GM12878 (cell line): ENCODE measurements around the gene MAGI1. TPM values are rescaled to one million over a fixed set of nuclear protein-coding genes. Genes with fewer than 3 reads are reported as not detected.

Experiments
- ATAC-seq: fragments of 200-7000 bp; cut with Tn5 transposase; 3 replicates; pipeline ENCODE4 v1.9.1; 2020; ENCODE audit warnings: mild to moderate bottlenecking, moderate library complexity
- BruUV-seq: library from RNA; stranded (reverse); fragments of 400-500 nt; replicated peaks from 2 replicates; lab custom pipeline; 2021; lab: Mats Ljungman, UMichigan
- CTCF ChIA-PET: fragments of 300-600 bp; sonication (Branson Sonifier 250); formaldehyde crosslinking; extraction: SDS; loops from one replicate; lab custom pipeline; 2021; ENCODE audit warnings: inconsistent platforms; lab: Yijun Ruan, JAX
- POLR2A ChIA-PET: fragments of 350-600 bp; formaldehyde crosslinking; extraction: SDS; loops from one replicate; lab custom pipeline; 2021; ENCODE audit warnings: inconsistent platforms; lab: Charles Lee
- RAD21 ChIA-PET: fragments of 300-600 bp; sonication (Branson Sonifier 250); formaldehyde crosslinking; loops from one replicate; lab custom pipeline; 2023; ENCODE audit warnings: antibody characterized with exemption; ENCODE audit not compliant: unreplicated experiment; lab: Charles Lee
- SMC1A ChIA-PET: fragments of 300-600 bp; sonication (Branson Sonifier 250); formaldehyde crosslinking; loops from one replicate; lab custom pipeline; 2023; ENCODE audit not compliant: unreplicated experiment, uncharacterized antibody; lab: Charles Lee
- DNase-seq: peaks from one replicate; pipeline ENCODE4 v3.0.0-alpha.2; 2011; ENCODE audit warnings: low read depth, low spot score
- FAIRE-seq: peaks from 3 replicates; lab custom pipeline; 2011; peaks lifted over from hg19 to GRCh38; lab: Jason Lieb, UNC
- H2AFZ ChIP-seq: 2 replicates; pipeline ENCODE4 v1.6.0; 2011; ENCODE audit warnings: low read depth, low read length, control low read depth; ENCODE audit not compliant: control insufficient read depth
- H3K27ac ChIP-seq: 2 replicates; pipeline ENCODE4 v1.5.1; 2011; ENCODE audit warnings: control low read depth; ENCODE audit not compliant: control insufficient read depth, insufficient read depth
- H3K27me3 ChIP-seq, 2 experiments: replicated peaks in 1 of 2; 2 replicates each; pipeline versions ENCODE4 v1.6.0 to v1.6.1; 2011; ENCODE audit warnings: low read length in 1 of 2; ENCODE audit not compliant: control insufficient read depth in 2 of 2, insufficient read depth in 2 of 2
- H3K36me3 ChIP-seq, 2 experiments: 2 replicates each; pipeline ENCODE4 v1.5.1; 2011; ENCODE audit warnings: low read length in 1 of 2; ENCODE audit not compliant: control insufficient read depth in 2 of 2, insufficient read depth in 2 of 2
- H3K4me1 ChIP-seq: 2 replicates; pipeline ENCODE4 v1.6.1; 2011; ENCODE audit warnings: mild to moderate bottlenecking, low read length, moderate library complexity, mixed read lengths; ENCODE audit not compliant: control insufficient read depth, insufficient read depth
- H3K4me2 ChIP-seq: 2 replicates; pipeline ENCODE4 v1.6.0; 2011; ENCODE audit warnings: control low read depth; ENCODE audit not compliant: control insufficient read depth, insufficient read depth
- H3K4me3 ChIP-seq: fragments of 200-600 bp; sonication (generic); 2 replicates; pipeline ENCODE4 v1.5.1; 2016
- H3K79me2 ChIP-seq: 2 replicates; pipeline ENCODE4 v1.6.0; 2011; ENCODE audit warnings: low read length; ENCODE audit not compliant: control insufficient read depth, insufficient read depth
- H3K9ac ChIP-seq: 2 replicates; pipeline ENCODE4 v1.8.0; 2011; ENCODE audit warnings: low read length, control low read depth, mixed read lengths; ENCODE audit not compliant: control insufficient read depth, insufficient read depth
- H3K9me3 ChIP-seq: replicated peaks from 3 replicates; pipeline ENCODE4 v1.5.1; 2011; ENCODE audit warnings: mild to moderate bottlenecking, low read length; ENCODE audit not compliant: control insufficient read depth, insufficient read depth
- H4K20me1 ChIP-seq: 2 replicates; pipeline ENCODE4 v1.6.0; 2011; ENCODE audit not compliant: control insufficient read depth, insufficient read depth
- ATF7 ChIP-seq: fragments of 450-650 bp; IDR thresholded peaks from 2 replicates; pipeline ENCODE4 v1.6.1; 2016; ENCODE audit warnings: low read depth, mild to moderate bottlenecking
- CREM ChIP-seq: IDR thresholded peaks from 2 replicates; pipeline ENCODE4 v1.6.1; 2014; ENCODE audit warnings: antibody characterized with exemption, low read depth
- EED ChIP-seq: sonication (generic); IDR thresholded peaks from 2 replicates; pipeline ENCODE4 v1.6.1; 2016; ENCODE audit warnings: antibody characterized with exemption, low read depth
- GATAD2B ChIP-seq: fragments of 450-650 bp; conservative IDR thresholded peaks from 2 replicates; pipeline ENCODE4 v1.6.1; 2017; ENCODE audit warnings: low read depth, mild to moderate bottlenecking, moderate library complexity
- MEF2B ChIP-seq: fragments of 450-650 bp; IDR thresholded peaks from 2 replicates; pipeline ENCODE4 v1.6.1; 2018; ENCODE audit warnings: mild to moderate bottlenecking, moderate library complexity; ENCODE audit not compliant: partially characterized antibody, poor library complexity, severe bottlenecking
- MTA3 ChIP-seq: IDR thresholded peaks from 2 replicates; pipeline ENCODE4 v1.6.1; 2012; ENCODE audit warnings: low read length, inconsistent platforms, borderline replicate concordance
- PML ChIP-seq: IDR thresholded peaks from 2 replicates; pipeline ENCODE4 v1.6.1; 2012; ENCODE audit warnings: low read length, inconsistent platforms
- RAD51 ChIP-seq: fragments of 450-650 bp; IDR thresholded peaks from 2 replicates; pipeline ENCODE4 v1.6.1; 2016; ENCODE audit warnings: moderate library complexity, mild to moderate bottlenecking, inconsistent platforms
- SIN3A ChIP-seq: IDR thresholded peaks from 2 replicates; pipeline ENCODE4 v1.6.1; 2012; ENCODE audit warnings: low read depth, low read length, improper control_type of control experiment
- SIX5 ChIP-seq: IDR thresholded peaks from 2 replicates; pipeline ENCODE4 v1.6.1; 2011; ENCODE audit warnings: mild to moderate bottlenecking, low read depth, low read length, moderate library complexity; ENCODE audit not compliant: severe bottlenecking
- SMAD1 ChIP-seq: fragments of 450-650 bp; IDR thresholded peaks from 2 replicates; pipeline ENCODE4 v1.6.1; 2018; ENCODE audit warnings: mild to moderate bottlenecking, low read depth; ENCODE audit not compliant: partially characterized antibody
- TAF1 ChIP-seq: IDR thresholded peaks from 2 replicates; pipeline ENCODE4 v1.6.1; 2011; ENCODE audit warnings: mild to moderate bottlenecking, low read depth, low read length, borderline replicate concordance
- WGBS: methylation state at CpG from one replicate; pipeline ENCODE4 v1.1.6; 2016; ENCODE audit warnings: low lambda C conversion rate; ENCODE audit not compliant: insufficient replicate concordance, insufficient coverage; ENCODE audit errors: missing lambda C conversion rate; 5-methylcytosine and 5-hydroxymethylcytosine counted together
- in situ Hi-C: fragments of 300-500 bp; cut with MboI; formaldehyde crosslinking; loops from 9 replicates; pipeline ENCODE4 v1.14.3; 2018; ENCODE audit warnings: mixed read lengths
- intact Hi-C: fragments of 100-400 bp; cut with micrococcal nuclease; formaldehyde crosslinking; loops from one replicate; pipeline ENCODE4 v1.14.2; 2022; ENCODE audit not compliant: unreplicated experiment
- polyA plus RNA-seq, 11 experiments: library from polyadenylated mRNA; depleted of rRNA in 4 of 11; unstranded in 6 of 11; stranded (reverse) in 5 of 11; fragments of >200 nt; fragmentation: Nextera tagmentation in 4 of 11; fragmentation: Illumina TruSeq in 1 of 11; extraction: Ambion mirVana in 4 of 11; extraction: Trizol in 1 of 11; gene quantifications; 1 replicate in 1 of 11; 2 replicates in 10 of 11; pipeline versions ENCODE4 v1.2.1 to v1.2.3, GENCODE V29; 2011 to 2016; ENCODE audit warnings: inconsistent platforms in 2 of 11, missing spikeins in 2 of 11, low read depth in 1 of 11
- total RNA-seq, 4 experiments: library from RNA; depleted of rRNA in 3 of 4; stranded (reverse); fragments of >200 nt in 3 of 4; fragmentation: Illumina TruSeq in 1 of 4; extraction: Trizol in 1 of 4; gene quantifications; 2 replicates each; pipeline versions ENCODE4 v1.2.1 to v1.2.3, GENCODE V29; 2013 to 2021
- TF ChIP-seq, protein P1 (sequence below): IDR thresholded peaks from 2 replicates; pipeline ENCODE4 v1.6.1; 2012; ENCODE audit warnings: low read length, inconsistent platforms
- TF ChIP-seq, protein P2 (sequence below): fragments of 450-650 bp; IDR thresholded peaks from 2 replicates; pipeline ENCODE4 v1.6.1; 2017; ENCODE audit warnings: mild to moderate bottlenecking
- TF ChIP-seq, protein P3 (sequence below): fragments of 450-650 bp; IDR thresholded peaks from 2 replicates; pipeline ENCODE4 v1.6.1; 2017; ENCODE audit warnings: mild to moderate bottlenecking, low read depth, inconsistent platforms; ENCODE audit not compliant: poor library complexity, severe bottlenecking
- TF ChIP-seq, protein P4 (sequence below): IDR thresholded peaks from 2 replicates; pipeline ENCODE4 v1.6.1; 2011; ENCODE audit warnings: low read depth, mild to moderate bottlenecking, low read length, moderate library complexity, borderline replicate concordance; ENCODE audit errors: extremely low read depth
- TF ChIP-seq, protein P5 (sequence below): fragments of 450-650 bp; IDR thresholded peaks from 2 replicates; pipeline ENCODE4 v1.6.1; 2018; ENCODE audit warnings: mild to moderate bottlenecking, low read depth, moderate library complexity; ENCODE audit not compliant: partially characterized antibody

The MAGI1 gene
- total and polyA plus RNA-seq, 10 of the 15 experiments (the other 5 are each of a cell fraction or from before 2014, with no cell fraction given): 0.02 to 3.3 (median 0.29) TPM; not detected in 1

DNA sequence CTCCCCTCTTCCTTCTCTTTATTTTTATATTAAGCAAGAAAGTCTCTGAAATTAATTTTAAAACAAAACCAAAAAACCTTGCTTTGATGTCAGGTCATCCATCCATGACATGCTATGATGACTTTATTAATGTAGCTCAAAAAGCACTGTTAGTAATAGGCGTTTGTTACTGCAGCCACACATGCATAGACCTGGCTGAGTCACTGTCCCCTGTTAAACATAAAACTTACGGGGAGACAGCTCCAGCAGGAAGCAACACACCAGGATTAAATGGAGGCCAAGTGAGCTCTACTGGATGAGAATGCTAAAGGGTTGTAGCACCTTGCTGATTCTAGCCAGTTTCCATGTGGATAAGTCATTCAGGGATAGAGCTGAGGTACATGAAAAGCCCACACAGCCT lies 661.1 kb downstream of the MAGI1 start:
- H2AFZ ChIP-seq: no peak overlapping the region
- H3K36me3 ChIP-seq: no peaks in the 10 kb centered on the region
- in situ Hi-C loops (no loop called here), intact Hi-C loops (no loop called here)
- H4K20me1 ChIP-seq: no peaks in the 10 kb centered on the region
- H3K79me2 ChIP-seq: no peaks in the 10 kb centered on the region
- ChIA-PET RAD21 (no interaction called here), POLR2A (no interaction called here), CTCF (no interaction called here), SMC1A (no interaction called here)
- H3K4me3 ChIP-seq: no peak overlapping the region
- ATAC-seq (no peak), FAIRE-seq (no peak), DNase-seq (no peak)
- no TSS peak for BruUV-seq
- H3K27ac ChIP-seq: no peak overlapping the region
- H3K9me3 ChIP-seq: no peaks in the 10 kb centered on the region
- no peaks in the 10 kb centered on the region for H3K27me3 ChIP-seq
- 42% methylated on average over 2 of the region's 2 CpGs for WGBS
- no peak overlapping the region for H3K4me2 ChIP-seq
- no peak overlapping the region for H3K9ac ChIP-seq
- no peaks in the 10 kb centered on the region for H3K4me1 ChIP-seq
- TF ChIP-seq SIN3A: no peak
- TF ChIP-seq, protein P1, sequence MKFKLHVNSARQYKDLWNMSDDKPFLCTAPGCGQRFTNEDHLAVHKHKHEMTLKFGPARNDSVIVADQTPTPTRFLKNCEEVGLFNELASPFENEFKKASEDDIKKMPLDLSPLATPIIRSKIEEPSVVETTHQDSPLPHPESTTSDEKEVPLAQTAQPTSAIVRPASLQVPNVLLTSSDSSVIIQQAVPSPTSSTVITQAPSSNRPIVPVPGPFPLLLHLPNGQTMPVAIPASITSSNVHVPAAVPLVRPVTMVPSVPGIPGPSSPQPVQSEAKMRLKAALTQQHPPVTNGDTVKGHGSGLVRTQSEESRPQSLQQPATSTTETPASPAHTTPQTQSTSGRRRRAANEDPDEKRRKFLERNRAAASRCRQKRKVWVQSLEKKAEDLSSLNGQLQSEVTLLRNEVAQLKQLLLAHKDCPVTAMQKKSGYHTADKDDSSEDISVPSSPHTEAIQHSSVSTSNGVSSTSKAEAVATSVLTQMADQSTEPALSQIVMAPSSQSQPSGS: no peak
- no peak for TF ChIP-seq SMAD1
- TF ChIP-seq, protein P2, sequence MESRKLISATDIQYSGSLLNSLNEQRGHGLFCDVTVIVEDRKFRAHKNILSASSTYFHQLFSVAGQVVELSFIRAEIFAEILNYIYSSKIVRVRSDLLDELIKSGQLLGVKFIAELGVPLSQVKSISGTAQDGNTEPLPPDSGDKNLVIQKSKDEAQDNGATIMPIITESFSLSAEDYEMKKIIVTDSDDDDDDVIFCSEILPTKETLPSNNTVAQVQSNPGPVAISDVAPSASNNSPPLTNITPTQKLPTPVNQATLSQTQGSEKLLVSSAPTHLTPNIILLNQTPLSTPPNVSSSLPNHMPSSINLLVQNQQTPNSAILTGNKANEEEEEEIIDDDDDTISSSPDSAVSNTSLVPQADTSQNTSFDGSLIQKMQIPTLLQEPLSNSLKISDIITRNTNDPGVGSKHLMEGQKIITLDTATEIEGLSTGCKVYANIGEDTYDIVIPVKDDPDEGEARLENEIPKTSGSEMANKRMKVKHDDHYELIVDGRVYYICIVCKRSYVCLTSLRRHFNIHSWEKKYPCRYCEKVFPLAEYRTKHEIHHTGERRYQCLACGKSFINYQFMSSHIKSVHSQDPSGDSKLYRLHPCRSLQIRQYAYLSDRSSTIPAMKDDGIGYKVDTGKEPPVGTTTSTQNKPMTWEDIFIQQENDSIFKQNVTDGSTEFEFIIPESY: no peak
- TF ChIP-seq PML: no peak
- no peak for TF ChIP-seq GATAD2B
- TF ChIP-seq ATF7: no peak
- no peak for TF ChIP-seq MEF2B
- no peak for TF ChIP-seq MTA3
- TF ChIP-seq TAF1: no peak
- TF ChIP-seq, protein P3, sequence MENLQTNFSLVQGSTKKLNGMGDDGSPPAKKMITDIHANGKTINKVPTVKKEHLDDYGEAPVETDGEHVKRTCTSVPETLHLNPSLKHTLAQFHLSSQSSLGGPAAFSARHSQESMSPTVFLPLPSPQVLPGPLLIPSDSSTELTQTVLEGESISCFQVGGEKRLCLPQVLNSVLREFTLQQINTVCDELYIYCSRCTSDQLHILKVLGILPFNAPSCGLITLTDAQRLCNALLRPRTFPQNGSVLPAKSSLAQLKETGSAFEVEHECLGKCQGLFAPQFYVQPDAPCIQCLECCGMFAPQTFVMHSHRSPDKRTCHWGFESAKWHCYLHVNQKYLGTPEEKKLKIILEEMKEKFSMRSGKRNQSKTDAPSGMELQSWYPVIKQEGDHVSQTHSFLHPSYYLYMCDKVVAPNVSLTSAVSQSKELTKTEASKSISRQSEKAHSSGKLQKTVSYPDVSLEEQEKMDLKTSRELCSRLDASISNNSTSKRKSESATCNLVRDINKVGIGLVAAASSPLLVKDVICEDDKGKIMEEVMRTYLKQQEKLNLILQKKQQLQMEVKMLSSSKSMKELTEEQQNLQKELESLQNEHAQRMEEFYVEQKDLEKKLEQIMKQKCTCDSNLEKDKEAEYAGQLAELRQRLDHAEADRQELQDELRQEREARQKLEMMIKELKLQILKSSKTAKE: no peak
- TF ChIP-seq, protein P4, sequence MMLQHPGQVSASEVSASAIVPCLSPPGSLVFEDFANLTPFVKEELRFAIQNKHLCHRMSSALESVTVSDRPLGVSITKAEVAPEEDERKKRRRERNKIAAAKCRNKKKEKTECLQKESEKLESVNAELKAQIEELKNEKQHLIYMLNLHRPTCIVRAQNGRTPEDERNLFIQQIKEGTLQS: no peak
- TF ChIP-seq CREM: no peak
- TF ChIP-seq RAD51: no peak
- TF ChIP-seq, protein P5, sequence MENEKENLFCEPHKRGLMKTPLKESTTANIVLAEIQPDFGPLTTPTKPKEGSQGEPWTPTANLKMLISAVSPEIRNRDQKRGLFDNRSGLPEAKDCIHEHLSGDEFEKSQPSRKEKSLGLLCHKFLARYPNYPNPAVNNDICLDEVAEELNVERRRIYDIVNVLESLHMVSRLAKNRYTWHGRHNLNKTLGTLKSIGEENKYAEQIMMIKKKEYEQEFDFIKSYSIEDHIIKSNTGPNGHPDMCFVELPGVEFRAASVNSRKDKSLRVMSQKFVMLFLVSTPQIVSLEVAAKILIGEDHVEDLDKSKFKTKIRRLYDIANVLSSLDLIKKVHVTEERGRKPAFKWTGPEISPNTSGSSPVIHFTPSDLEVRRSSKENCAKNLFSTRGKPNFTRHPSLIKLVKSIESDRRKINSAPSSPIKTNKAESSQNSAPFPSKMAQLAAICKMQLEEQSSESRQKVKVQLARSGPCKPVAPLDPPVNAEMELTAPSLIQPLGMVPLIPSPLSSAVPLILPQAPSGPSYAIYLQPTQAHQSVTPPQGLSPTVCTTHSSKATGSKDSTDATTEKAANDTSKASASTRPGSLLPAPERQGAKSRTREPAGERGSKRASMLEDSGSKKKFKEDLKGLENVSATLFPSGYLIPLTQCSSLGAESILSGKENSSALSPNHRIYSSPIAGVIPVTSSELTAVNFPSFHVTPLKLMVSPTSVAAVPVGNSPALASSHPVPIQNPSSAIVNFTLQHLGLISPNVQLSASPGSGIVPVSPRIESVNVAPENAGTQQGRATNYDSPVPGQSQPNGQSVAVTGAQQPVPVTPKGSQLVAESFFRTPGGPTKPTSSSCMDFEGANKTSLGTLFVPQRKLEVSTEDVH: no peak
- TF ChIP-seq EED: no peak
- TF ChIP-seq SIX5: no peak
